ENCODE measurements around the gene TCERG1L. TPM values are rescaled to one million over a fixed set of nuclear protein-coding genes. Genes with fewer than 3 reads are reported as not detected.

The TCERG1L gene
- total and polyA plus RNA-seq, 4 donors, result 0.02 to 0.09 (median 0.08) TPM; not detected in 1

DNA sequence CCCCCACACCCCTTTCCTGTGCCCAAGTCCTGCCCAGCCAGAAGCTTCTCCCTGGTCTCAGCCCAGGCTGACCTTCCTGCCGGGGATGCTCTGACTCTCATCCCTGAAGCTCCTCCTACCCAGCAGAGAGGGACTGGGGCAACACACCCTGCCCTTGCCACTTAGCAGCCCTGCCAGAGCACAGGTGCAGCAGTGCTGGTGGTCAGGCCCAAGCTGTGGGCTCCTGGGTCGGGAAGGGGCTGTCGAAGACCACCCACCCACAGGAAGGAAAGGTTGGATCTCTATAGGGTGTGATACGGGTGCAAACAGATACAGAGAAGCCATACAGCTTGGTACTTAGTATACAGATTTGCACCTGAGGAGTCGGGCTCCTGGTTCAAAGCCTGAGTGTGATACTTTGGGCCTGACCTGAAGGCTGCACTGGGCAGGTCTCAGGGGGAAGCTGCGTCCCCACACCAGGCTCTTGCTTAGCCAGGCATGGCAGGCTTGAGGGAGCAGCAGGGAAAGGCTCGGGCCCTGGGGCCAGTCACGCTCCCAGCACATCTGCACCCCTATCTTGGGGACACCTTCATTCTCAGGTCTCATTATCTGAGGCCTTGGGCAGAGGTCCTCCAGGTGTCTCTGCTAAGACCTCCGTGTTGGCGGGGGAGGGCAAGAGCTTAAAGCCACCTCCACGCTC is 47.3 kb downstream of the TCERG1L start:
- H3K9me3 ChIP-seq (ENCODE audit: control insufficient read depth in 4 of 4, insufficient read depth in 3 of 4, low read length in 3 of 4), result no peaks in the 10 kb centered on the region
- 80 to 85% methylated on average over 11 of the region's 11 CpGs for WGBS, 2 donors
- H3K36me3 ChIP-seq (ENCODE audit: control insufficient read depth in 4 of 4, insufficient read depth in 4 of 4, low read length in 4 of 4), result no peaks in the 10 kb centered on the region
- no peak overlapping the region for H3K9ac ChIP-seq (ENCODE audit: insufficient read depth in 1 of 2, low read length in 2 of 2)
- no peak overlapping the region for H3K27ac ChIP-seq (ENCODE audit: low read depth in 1 of 2, low read length in 1 of 2)
- ATAC-seq (ENCODE audit: insufficient read depth, low FRiP score), result no peak
- H3K27me3 ChIP-seq (ENCODE audit: control insufficient read depth in 3 of 3, insufficient read depth in 3 of 3, low read length in 2 of 3), result peaks cover 0 to 5% (median 0%) of the 10 kb centered on the region in 3 donors
- TF ChIP-seq CTCF (IDR thresholded peaks at IDR 0.05; ENCODE audit: control extremely low read depth, extremely low read depth), result no peak
- no peaks in the 10 kb centered on the region for H3K4me1 ChIP-seq (ENCODE audit: control insufficient read depth in 5 of 5, insufficient read depth in 5 of 5, low read length in 5 of 5)
- no peak overlapping the region for H3K4me3 ChIP-seq
- no peak for DNase-seq

DNA sequence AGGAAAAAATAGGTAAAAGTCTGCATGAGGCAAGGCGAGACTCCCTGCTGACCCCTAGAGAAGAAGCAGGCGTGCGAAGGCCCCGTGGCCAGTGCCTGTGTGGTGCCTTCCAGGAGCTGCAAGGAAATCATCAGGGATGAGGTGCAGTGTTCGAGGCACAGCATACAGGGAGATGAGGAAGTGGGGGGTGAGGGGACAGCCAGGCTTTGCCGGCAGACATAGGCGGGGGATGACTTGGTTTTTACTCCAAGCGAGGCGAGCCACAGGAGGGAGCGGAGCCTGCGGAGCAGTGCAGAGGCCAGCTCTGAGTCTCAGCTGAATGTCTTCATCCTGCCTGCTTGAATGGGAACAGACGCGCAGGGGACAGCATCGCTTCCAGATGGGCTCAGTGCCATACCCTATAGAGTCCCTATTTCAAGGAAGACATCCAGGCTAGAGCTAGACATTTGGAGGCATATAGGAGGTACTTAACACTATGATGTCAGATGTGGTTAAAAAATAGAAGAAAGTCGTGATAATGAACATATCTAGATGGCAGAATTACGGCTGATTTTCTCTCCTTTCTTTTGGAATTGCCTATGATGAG is 49.5 kb downstream of the TCERG1L start:
- Histone ChIP-seq H3K27ac (ENCODE audit: low read depth in 1 of 2, low read length in 1 of 2) (no peak overlapping the region), H3K27me3 (ENCODE audit: control insufficient read depth in 3 of 3, insufficient read depth in 3 of 3, low read length in 2 of 3) (peaks cover 0 to 5% (median 0%) of the 10 kb centered on the region in 3 donors), H3K4me1 (ENCODE audit: control insufficient read depth in 5 of 5, insufficient read depth in 5 of 5, low read length in 5 of 5) (no peaks in the 10 kb centered on the region), H3K9me3 (ENCODE audit: control insufficient read depth in 4 of 4, insufficient read depth in 3 of 4, low read length in 3 of 4) (no peaks in the 10 kb centered on the region), H3K4me3 (no peak overlapping the region), H3K9ac (ENCODE audit: insufficient read depth in 1 of 2, low read length in 2 of 2) (no peak overlapping the region), H3K36me3 (ENCODE audit: control insufficient read depth in 4 of 4, insufficient read depth in 4 of 4, low read length in 4 of 4) (no peaks in the 10 kb centered on the region)
- TF ChIP-seq CTCF (IDR thresholded peaks at IDR 0.05; ENCODE audit: control extremely low read depth, extremely low read depth), result no peak
- WGBS, 2 donors, result 81 to 86% methylated on average over 16 of the region's 16 CpGs
- ATAC-seq (ENCODE audit: insufficient read depth, low FRiP score), result no peak
- DNase-seq, result no peak

GRCh38 chr10:131260452-131261211 is 50.9 kb downstream of the TCERG1L start:
- H3K27me3 ChIP-seq (ENCODE audit: control insufficient read depth in 3 of 3, insufficient read depth in 3 of 3, low read length in 2 of 3), result no peaks in the 10 kb centered on the region
- no peak for TF ChIP-seq CTCF (IDR thresholded peaks at IDR 0.05; ENCODE audit: control extremely low read depth, extremely low read depth)
- no peak overlapping the region for H3K4me3 ChIP-seq
- ATAC-seq (ENCODE audit: insufficient read depth, low FRiP score) (no peak), DNase-seq (no peak)
- no peaks in the 10 kb centered on the region for H3K9me3 ChIP-seq (ENCODE audit: control insufficient read depth in 4 of 4, insufficient read depth in 3 of 4, low read length in 3 of 4)
- H3K4me1 ChIP-seq (ENCODE audit: control insufficient read depth in 5 of 5, insufficient read depth in 5 of 5, low read length in 5 of 5), result no peaks in the 10 kb centered on the region
- H3K9ac ChIP-seq (ENCODE audit: insufficient read depth in 1 of 2, low read length in 2 of 2), result no peak overlapping the region
- no peak overlapping the region for H3K27ac ChIP-seq (ENCODE audit: low read depth in 1 of 2, low read length in 1 of 2)
- H3K36me3 ChIP-seq (ENCODE audit: control insufficient read depth in 4 of 4, insufficient read depth in 4 of 4, low read length in 4 of 4), result no peaks in the 10 kb centered on the region
- 85 to 93% methylated on average over 17 of the region's 17 CpGs for WGBS, 2 donors

Data from lung (tissue), 12 donors.